WERI-Rb-1 (cell line): ENCODE measurements around the gene TMEM63A.

Source experiments
- DNase-seq: peaks from one replicate; pipeline ENCODE4 v3.0.0-alpha.2; 2020
- H3K27ac ChIP-seq: fragments of 250-450 bp; sonication (Bioruptor Pico); 2 replicates; pipeline ENCODE4 v1.5.1; 2020; ENCODE audit warnings: mild to moderate bottlenecking, moderate library complexity
- H3K27me3 ChIP-seq: fragments of 250-450 bp; sonication (Bioruptor Pico); 2 replicates; pipeline ENCODE4 v1.5.1; 2021; ENCODE audit warnings: mild to moderate bottlenecking, low read depth, moderate library complexity; ENCODE audit not compliant: insufficient read depth, severe bottlenecking
- H3K36me3 ChIP-seq: fragments of 250-450 bp; sonication (Bioruptor Pico); 2 replicates; pipeline ENCODE4 v1.5.1; 2020; ENCODE audit warnings: mild to moderate bottlenecking, moderate library complexity
- H3K4me3 ChIP-seq: 2 replicates; pipeline ENCODE4 v1.5.1; 2011; ENCODE audit warnings: low read depth, mild to moderate bottlenecking, control low read depth, low read length
- H3K9me3 ChIP-seq: fragments of 250-450 bp; sonication (Bioruptor Pico); 2 replicates; pipeline ENCODE4 v1.5.1; 2021; ENCODE audit warnings: mild to moderate bottlenecking, moderate library complexity; ENCODE audit not compliant: severe bottlenecking
- TF ChIP-seq, protein P1 (sequence below): IDR thresholded peaks from 2 replicates; pipeline ENCODE4 v1.5.1; 2011; ENCODE audit warnings: low read depth, mild to moderate bottlenecking, control low read depth, inconsistent platforms, low read length

Gene TMEM63A

DNA sequence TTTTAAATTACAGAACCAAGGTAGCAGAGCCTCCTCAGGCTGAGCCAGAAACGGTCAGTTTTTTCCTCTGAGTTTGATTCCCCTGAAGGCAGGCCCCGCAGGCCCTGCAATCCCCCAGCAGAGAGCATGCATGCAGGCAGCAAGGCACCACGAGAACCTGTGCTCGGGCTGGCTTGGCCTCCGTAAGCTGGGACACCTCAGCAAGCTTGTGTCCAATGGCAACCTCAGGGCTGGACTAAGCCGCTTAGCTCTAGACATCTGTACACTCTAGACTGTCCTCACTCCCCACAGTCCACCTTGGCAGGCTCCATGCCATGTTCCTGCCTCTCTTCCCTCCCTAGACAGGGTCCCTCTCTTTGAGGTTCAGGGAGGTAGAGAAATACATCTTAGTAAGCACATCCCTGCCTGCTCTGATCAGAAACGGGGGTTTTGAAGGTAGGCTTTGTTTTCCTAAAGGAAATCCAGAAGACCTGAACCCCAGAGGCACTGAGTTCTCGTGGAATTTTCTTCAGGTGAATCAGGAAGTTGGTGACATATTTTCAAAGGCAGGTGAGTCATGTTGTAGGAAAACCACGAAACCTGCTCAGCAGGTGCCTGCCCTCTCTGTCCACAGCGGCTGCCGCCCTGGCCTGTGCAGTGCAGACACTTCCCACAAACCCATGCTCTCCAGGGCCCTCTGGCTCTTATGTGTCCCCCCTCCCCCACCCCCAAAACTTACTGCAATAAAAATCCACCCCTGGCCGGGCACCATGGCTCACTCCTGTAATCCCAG is 7.0 kb downstream of the TMEM63A start:
- peak; percentile 85 for DNase-seq
- no peaks in the 10 kb centered on the region for H3K36me3 ChIP-seq
- TF ChIP-seq, protein P1, sequence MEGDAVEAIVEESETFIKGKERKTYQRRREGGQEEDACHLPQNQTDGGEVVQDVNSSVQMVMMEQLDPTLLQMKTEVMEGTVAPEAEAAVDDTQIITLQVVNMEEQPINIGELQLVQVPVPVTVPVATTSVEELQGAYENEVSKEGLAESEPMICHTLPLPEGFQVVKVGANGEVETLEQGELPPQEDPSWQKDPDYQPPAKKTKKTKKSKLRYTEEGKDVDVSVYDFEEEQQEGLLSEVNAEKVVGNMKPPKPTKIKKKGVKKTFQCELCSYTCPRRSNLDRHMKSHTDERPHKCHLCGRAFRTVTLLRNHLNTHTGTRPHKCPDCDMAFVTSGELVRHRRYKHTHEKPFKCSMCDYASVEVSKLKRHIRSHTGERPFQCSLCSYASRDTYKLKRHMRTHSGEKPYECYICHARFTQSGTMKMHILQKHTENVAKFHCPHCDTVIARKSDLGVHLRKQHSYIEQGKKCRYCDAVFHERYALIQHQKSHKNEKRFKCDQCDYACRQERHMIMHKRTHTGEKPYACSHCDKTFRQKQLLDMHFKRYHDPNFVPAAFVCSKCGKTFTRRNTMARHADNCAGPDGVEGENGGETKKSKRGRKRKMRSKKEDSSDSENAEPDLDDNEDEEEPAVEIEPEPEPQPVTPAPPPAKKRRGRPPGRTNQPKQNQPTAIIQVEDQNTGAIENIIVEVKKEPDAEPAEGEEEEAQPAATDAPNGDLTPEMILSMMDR = no peak

DNA sequence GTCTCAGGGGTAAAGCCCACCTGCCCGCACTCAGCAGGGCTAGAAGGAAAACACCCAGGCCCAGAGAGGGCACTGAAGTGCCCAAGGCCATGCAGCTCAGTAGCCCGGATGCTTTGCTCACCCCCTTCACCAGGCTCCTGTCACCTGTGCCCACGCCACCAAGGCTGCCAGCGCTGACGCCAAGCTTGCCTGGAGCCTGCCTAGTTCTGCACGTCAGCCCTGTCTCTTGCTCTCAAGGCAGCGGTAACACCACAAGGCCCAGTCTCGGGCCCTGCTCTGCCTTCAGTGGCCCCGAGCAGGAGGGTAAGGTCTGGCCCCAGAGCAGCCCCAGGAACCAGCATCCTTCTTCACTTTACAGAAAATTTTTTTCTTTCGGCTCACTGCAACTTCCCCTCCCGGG is 7.7 kb downstream of the TMEM63A start:
- no peaks in the 10 kb centered on the region for H3K36me3 ChIP-seq
- H3K27me3 ChIP-seq = no peaks in the 10 kb centered on the region
- TF ChIP-seq, protein P1 = no peak
- no peak overlapping the region for H3K4me3 ChIP-seq
- no peak for DNase-seq
- peak overlapping the region; percentile 76 for H3K27ac ChIP-seq
- no peaks in the 10 kb centered on the region for H3K9me3 ChIP-seq

More for the DNA sequence above, 7.0 kb downstream of the TMEM63A start:
- Histone ChIP-seq H3K27me3 (no peaks in the 10 kb centered on the region), H3K4me3 (no peak overlapping the region), H3K27ac (peak overlapping the region; percentile 76), H3K9me3 (no peaks in the 10 kb centered on the region)

DNA sequence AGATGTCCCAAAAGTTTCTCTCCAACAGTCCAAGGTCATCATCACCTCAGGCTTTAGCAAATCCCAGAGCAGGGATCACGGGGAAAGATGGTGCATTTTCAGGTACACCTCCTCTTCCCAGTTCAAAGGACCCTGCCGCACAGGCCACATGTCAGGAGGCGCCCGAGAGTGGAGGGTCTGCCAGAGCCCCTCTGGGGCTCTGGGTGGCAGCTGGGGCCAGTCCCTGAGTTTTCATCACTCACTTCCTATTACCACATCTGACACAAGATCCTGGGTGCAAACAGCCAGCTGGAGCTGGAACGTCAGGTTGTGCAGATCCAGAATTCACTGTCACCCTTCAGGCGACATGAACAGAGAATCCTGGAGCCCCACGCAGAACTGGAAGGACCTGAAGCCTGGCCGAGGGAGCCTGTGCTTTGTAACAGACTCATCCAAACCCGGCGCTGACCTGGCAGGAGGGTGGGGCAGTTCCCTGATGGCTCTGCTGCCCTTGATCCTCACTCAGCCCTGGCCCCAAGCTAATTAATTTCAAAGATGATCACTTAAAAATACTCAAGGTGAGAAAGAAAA is 8.8 kb downstream of the TMEM63A start:
- no peak overlapping the region for H3K27ac ChIP-seq
- H3K27me3 ChIP-seq = no peaks in the 10 kb centered on the region
- no peaks in the 10 kb centered on the region for H3K36me3 ChIP-seq
- no peak for DNase-seq
- H3K9me3 ChIP-seq = no peaks in the 10 kb centered on the region
- TF ChIP-seq, protein P1 = no peak
- no peak overlapping the region for H3K4me3 ChIP-seq

DNA sequence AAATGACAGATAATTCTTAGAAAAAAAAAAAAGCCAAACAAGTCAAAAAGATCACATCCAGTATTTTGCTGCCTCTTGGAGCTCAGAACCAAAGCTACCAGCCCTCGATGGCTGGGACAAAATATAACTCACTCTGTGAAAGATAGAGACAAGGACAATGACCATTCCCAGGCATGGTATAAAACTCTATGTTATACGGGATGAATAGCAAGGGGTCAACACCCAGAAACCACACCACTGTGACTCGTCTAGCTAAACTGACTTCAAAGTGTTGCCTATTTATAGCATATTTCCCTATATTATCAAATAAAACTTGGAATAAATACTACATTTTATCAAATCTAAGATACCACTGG is 10.1 kb downstream of the TMEM63A start:
- no peak for DNase-seq
- TF ChIP-seq, protein P1 = no peak
- no peaks in the 10 kb centered on the region for H3K36me3 ChIP-seq
- no peaks in the 10 kb centered on the region for H3K9me3 ChIP-seq
- no peak overlapping the region for H3K4me3 ChIP-seq
- no peaks in the 10 kb centered on the region for H3K27me3 ChIP-seq
- H3K27ac ChIP-seq = no peak overlapping the region

DNA sequence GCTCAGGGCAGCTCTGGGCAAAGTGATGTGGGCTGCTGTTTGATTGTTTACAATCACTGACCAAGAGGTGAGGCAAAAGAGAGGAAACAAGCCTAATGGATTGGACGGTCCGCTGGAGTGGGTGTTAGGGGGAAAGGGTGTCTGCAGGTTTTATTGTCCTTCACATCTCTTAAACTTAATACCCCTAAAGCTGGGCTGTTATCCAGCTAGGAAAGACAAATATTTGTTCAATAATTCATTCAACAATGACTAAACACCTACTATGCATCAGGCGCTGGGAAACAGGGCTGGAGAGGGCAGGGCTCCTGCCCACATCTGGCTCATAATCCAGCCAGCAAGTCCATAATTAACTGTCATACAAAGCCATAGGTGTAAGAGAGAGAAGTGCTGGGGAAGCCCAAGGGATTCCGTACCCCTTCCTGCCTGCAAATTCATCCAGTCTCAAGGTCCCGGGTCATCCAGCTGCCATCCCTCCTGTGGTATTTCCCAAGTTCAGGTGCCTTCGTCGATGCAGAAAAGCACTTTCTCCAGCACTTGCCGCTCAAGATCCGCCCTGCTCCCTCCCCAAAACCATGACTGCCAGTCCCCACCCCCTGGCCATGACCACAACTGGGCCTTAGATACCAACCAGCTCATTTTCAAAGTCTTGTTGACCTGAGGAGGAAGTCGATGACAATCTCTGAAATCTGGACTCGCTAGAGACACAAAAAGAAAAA is 10.7 kb downstream of the TMEM63A start:
- TF ChIP-seq, protein P1 = no peak

More for the DNA sequence above, 10.7 kb downstream of the TMEM63A start:
- H3K27me3 ChIP-seq = no peaks in the 10 kb centered on the region
- no peak for DNase-seq
- no peaks in the 10 kb centered on the region for H3K36me3 ChIP-seq
- no peaks in the 10 kb centered on the region for H3K9me3 ChIP-seq
- H3K4me3 ChIP-seq = no peak overlapping the region
- no peak overlapping the region for H3K27ac ChIP-seq
